SK-N-SH treated with all-trans-retinoic acid at 6 μM for 48 hours (cell line): ENCODE measurements around the gene NLRP7.
"Not testable (repeated sequence)": the region's sequence is repeated elsewhere in the genome, so short reads cannot be mapped to it uniquely, and the experiment has no call there.

Experiments
- ARNTL ChIP-seq: fragments of 450-650 bp; formaldehyde crosslinking; IDR thresholded peaks from 2 replicates; pipeline ENCODE4 v1.5.0; 2020; ENCODE audit warnings: low read depth, mild to moderate bottlenecking, moderate library complexity, borderline replicate concordance
- PPARA ChIP-seq: fragments of 250-450 bp; sonication (Bioruptor Pico); IDR thresholded peaks from 2 replicates; pipeline ENCODE4 v1.5.0; 2020; ENCODE audit warnings: mild to moderate bottlenecking, borderline replicate concordance
- TF ChIP-seq, protein P1 (sequence below): fragments of 250-450 bp; sonication (Bioruptor Pico); IDR thresholded peaks from 2 replicates; pipeline ENCODE4 v1.8.0; 2020; ENCODE audit warnings: mild to moderate bottlenecking, moderate library complexity, borderline replicate concordance

DNA sequence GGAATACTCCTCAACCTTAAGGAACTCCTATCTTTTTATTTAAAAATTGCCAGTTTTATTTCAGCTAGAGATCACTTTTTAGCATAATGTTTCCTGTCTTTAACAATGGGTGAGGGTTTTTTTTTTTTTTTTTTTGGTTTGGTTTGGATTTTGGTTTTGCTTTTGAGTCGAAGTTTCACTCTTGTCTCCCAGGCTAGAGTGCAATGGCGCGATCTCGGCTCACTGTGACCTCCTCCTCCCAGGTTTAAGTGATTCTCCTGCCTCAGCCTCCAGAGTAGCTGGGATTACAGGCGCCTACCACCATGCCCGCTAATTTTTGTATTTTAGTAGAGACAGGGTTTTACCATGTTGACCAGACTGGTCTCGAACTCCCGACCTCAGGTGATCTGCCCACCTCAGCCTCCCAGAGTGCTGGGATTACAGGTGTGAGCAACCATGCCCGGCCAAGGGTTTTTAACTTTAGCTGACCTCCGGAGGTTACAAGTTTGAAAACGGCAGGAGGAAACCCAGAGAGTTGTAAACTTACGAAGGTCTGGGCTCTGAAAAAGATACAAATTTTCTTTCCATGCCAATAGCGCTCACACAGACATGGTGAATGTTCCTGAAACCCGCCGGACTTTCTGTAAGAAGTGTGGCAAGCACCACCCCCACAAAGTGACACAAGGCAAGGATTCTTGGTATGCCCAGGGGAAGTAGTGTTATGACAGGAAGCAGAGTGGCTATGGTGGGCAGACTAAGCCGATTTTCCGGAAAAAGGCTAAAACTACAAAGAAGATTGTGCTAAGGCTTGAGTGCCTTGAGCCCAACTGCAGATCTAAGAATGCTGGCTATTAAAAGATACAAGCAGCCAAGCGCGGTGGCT lies 26.1 kb upstream of the NLRP7 start:
- TF ChIP-seq, protein P1, sequence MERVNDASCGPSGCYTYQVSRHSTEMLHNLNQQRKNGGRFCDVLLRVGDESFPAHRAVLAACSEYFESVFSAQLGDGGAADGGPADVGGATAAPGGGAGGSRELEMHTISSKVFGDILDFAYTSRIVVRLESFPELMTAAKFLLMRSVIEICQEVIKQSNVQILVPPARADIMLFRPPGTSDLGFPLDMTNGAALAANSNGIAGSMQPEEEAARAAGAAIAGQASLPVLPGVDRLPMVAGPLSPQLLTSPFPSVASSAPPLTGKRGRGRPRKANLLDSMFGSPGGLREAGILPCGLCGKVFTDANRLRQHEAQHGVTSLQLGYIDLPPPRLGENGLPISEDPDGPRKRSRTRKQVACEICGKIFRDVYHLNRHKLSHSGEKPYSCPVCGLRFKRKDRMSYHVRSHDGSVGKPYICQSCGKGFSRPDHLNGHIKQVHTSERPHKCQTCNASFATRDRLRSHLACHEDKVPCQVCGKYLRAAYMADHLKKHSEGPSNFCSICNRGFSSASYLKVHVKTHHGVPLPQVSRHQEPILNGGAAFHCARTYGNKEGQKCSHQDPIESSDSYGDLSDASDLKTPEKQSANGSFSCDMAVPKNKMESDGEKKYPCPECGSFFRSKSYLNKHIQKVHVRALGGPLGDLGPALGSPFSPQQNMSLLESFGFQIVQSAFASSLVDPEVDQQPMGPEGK (CRISPR knock-in tag): not testable (repeated sequence)
- TF ChIP-seq PPARA (CRISPR knock-in tag); ARNTL: not testable (repeated sequence)
